ENCODE results near the gene GALNT2. TPM values are rescaled to one million over a fixed set of nuclear protein-coding genes. Genes with fewer than 3 reads are reported as not detected.

The GALNT2 gene
- total and polyA plus RNA-seq, 2 of the 13 experiments (the other 11 are each of a cell fraction or from before 2014, with no cell fraction given): 39.3 to 39.6 TPM

- TF ChIP-seq CREB3 (CRISPR knock-in tag; IDR thresholded peaks at IDR 0.05) (no peak), ZNF180 (CRISPR knock-in tag; IDR thresholded peaks at IDR 0.05; ENCODE audit: borderline replicate concordance, low read depth) (no peak), SALL1 (CRISPR knock-in tag; IDR thresholded peaks at IDR 0.05) (peak; percentile 66), MTF2 (CRISPR knock-in tag; IDR thresholded peaks at IDR 0.05; ENCODE audit: borderline replicate concordance) (no peak), RARA (CRISPR knock-in tag; IDR thresholded peaks at IDR 0.05) (peak; percentile 72), ATF6 (CRISPR knock-in tag; conservative IDR thresholded peaks at IDR 0.05) (no peak), NFYC (CRISPR knock-in tag; IDR thresholded peaks at IDR 0.05) (no peak), ELF4 (CRISPR knock-in tag; IDR thresholded peaks at IDR 0.05; ENCODE audit: borderline replicate concordance) (no peak), GLMP (CRISPR knock-in tag; IDR thresholded peaks at IDR 0.05; ENCODE audit: borderline replicate concordance) (no peak), ZNF670 (CRISPR knock-in tag; IDR thresholded peaks at IDR 0.05; ENCODE audit: borderline replicate concordance) (no peak), ZNF639 (CRISPR knock-in tag; conservative IDR thresholded peaks at IDR 0.05) (no peak), ZNF383 (CRISPR knock-in tag; IDR thresholded peaks at IDR 0.05; ENCODE audit: borderline replicate concordance) (no peak), ARID2 (CRISPR knock-in tag; IDR thresholded peaks at IDR 0.05; ENCODE audit: borderline replicate concordance) (no peak), ZBTB14 (CRISPR knock-in tag; IDR thresholded peaks at IDR 0.05) (no peak), HOMEZ (CRISPR knock-in tag; IDR thresholded peaks at IDR 0.05; ENCODE audit: low read depth) (no peak), EEA1 (CRISPR knock-in tag; IDR thresholded peaks at IDR 0.05; ENCODE audit: borderline replicate concordance) (no peak), CTCF (CRISPR knock-in tag; IDR thresholded peaks at IDR 0.05) (peak; percentile 62), SYNCRIP (IDR thresholded peaks at IDR 0.05; ENCODE audit: insufficient read depth, low read depth, low read length) (no peak), JUN (CRISPR knock-in tag; IDR thresholded peaks at IDR 0.05) (no peak), ZNF674 (CRISPR knock-in tag; IDR thresholded peaks at IDR 0.05; ENCODE audit: low read depth) (no peak)
Observed at GRCh38 chr1:230120921-230121381, 53.9 kb downstream of the GALNT2 start (continued).

Measured in HepG2 (cell line).